HEK293 (cell line): ENCODE data around the gene DYRK4.

Experiments used
- CTCF ChIA-PET: fragments of 350-600 bp; formaldehyde crosslinking; extraction: SDS; loops from one replicate; lab custom pipeline; 2021; ENCODE audit warnings: antibody characterized with exemption; lab: Yijun Ruan, JAX
- POLR2A ChIA-PET: fragments of 300-600 bp; formaldehyde crosslinking; extraction: SDS; loops from one replicate; lab custom pipeline; 2020; ENCODE audit warnings: antibody characterized with exemption, inconsistent platforms; lab: Yijun Ruan, JAX
- H3K27ac ChIP-seq: fragments of 200-500 bp; sonication (Bioruptor generic); 2 replicates; pipeline ENCODE4 v1.5.1; 2014; ENCODE audit warnings: low read depth, low read length, control low read depth, inconsistent platforms; ENCODE audit errors: extremely low read depth
- H3K36me3 ChIP-seq, 2 experiments: fragments of 200-500 bp in 1 of 2; sonication (Bioruptor generic) in 1 of 2; 1 replicate in 1 of 2; 2 replicates in 1 of 2; pipeline ENCODE4 v1.5.1; 2014 to 2017; ENCODE audit warnings: inconsistent platforms in 2 of 2, low read length in 2 of 2; ENCODE audit not compliant: control insufficient read depth in 2 of 2, insufficient read depth in 1 of 2
- H3K4me1 ChIP-seq: fragments of 200-500 bp; sonication (Bioruptor generic); 2 replicates; pipeline ENCODE4 v1.5.1; 2014; ENCODE audit warnings: mild to moderate bottlenecking, low read length, inconsistent platforms; ENCODE audit not compliant: control insufficient read depth, insufficient read depth
- H3K4me3 ChIP-seq: 2 replicates; pipeline ENCODE4 v1.5.1; 2011; ENCODE audit warnings: low read depth, mild to moderate bottlenecking, control low read depth, low read length, moderate library complexity
- H3K9me3 ChIP-seq: fragments of 200-500 bp; sonication (Bioruptor generic); 2 replicates; pipeline ENCODE4 v1.5.1; 2014; ENCODE audit warnings: low read depth, low read length, inconsistent platforms; ENCODE audit not compliant: control insufficient read depth, insufficient read depth
- KLF9 ChIP-seq: fragments of 450-650 bp; formaldehyde crosslinking; IDR thresholded peaks from 2 replicates; pipeline ENCODE4 v1.5.1; 2016; ENCODE audit warnings: missing biosample characterization, missing genetic modification characterization, low read depth
- MYNN ChIP-seq: fragments of 450-650 bp; formaldehyde crosslinking; IDR thresholded peaks from 2 replicates; pipeline ENCODE4 v1.5.1; 2016; ENCODE audit warnings: missing biosample characterization, missing genetic modification characterization, borderline replicate concordance
- OVOL3 ChIP-seq: fragments of 450-650 bp; formaldehyde crosslinking; IDR thresholded peaks from 2 replicates; pipeline ENCODE4 v1.5.1; 2016; ENCODE audit warnings: missing biosample characterization, missing genetic modification characterization
- ZBTB17 ChIP-seq: fragments of 450-650 bp; formaldehyde crosslinking; IDR thresholded peaks from 2 replicates; pipeline ENCODE4 v1.5.1; 2016; ENCODE audit warnings: missing biosample characterization, missing genetic modification characterization
- ZFP3 ChIP-seq: fragments of 450-650 bp; formaldehyde crosslinking; IDR thresholded peaks from 2 replicates; pipeline ENCODE4 v1.5.1; 2016; ENCODE audit warnings: low read depth, missing biosample characterization, missing genetic modification characterization
- ZNF132 ChIP-seq: fragments of 450-650 bp; formaldehyde crosslinking; IDR thresholded peaks from 2 replicates; pipeline ENCODE4 v1.5.1; 2017; ENCODE audit warnings: missing biosample characterization, missing genetic modification characterization, borderline replicate concordance
- ZNF140 ChIP-seq: fragments of 450-650 bp; formaldehyde crosslinking; IDR thresholded peaks from 2 replicates; pipeline ENCODE4 v1.5.1; 2016; ENCODE audit warnings: missing biosample characterization, missing genetic modification characterization
- ZNF16 ChIP-seq: fragments of 450-650 bp; formaldehyde crosslinking; IDR thresholded peaks from 2 replicates; pipeline ENCODE4 v1.5.1; 2016; ENCODE audit warnings: low read depth, missing biosample characterization, missing genetic modification characterization
- ZNF311 ChIP-seq: fragments of 450-650 bp; formaldehyde crosslinking; IDR thresholded peaks from 2 replicates; pipeline ENCODE4 v1.5.1; 2017; ENCODE audit warnings: missing biosample characterization, missing genetic modification characterization, borderline replicate concordance
- ZNF354C ChIP-seq: fragments of 450-650 bp; formaldehyde crosslinking; IDR thresholded peaks from 2 replicates; pipeline ENCODE4 v1.5.1; 2016; ENCODE audit warnings: missing biosample characterization, missing genetic modification characterization, low read depth, borderline replicate concordance
- ZNF398 ChIP-seq: fragments of 450-650 bp; formaldehyde crosslinking; IDR thresholded peaks from 2 replicates; pipeline ENCODE4 v1.5.1; 2017; ENCODE audit warnings: missing biosample characterization, missing genetic modification characterization
- ZNF48 ChIP-seq: fragments of 450-650 bp; formaldehyde crosslinking; IDR thresholded peaks from 2 replicates; pipeline ENCODE4 v1.5.1; 2016; ENCODE audit warnings: missing biosample characterization, missing genetic modification characterization
- ZNF560 ChIP-seq: fragments of 450-650 bp; formaldehyde crosslinking; IDR thresholded peaks from 2 replicates; pipeline ENCODE4 v1.5.1; 2017; ENCODE audit warnings: missing biosample characterization, missing genetic modification characterization, borderline replicate concordance
- ZNF677 ChIP-seq: fragments of 450-650 bp; IDR thresholded peaks from 2 replicates; pipeline ENCODE4 v1.5.0; 2018; ENCODE audit warnings: missing biosample characterization, mild to moderate bottlenecking, missing genetic modification characterization, moderate library complexity
- ZNF701 ChIP-seq: fragments of 450-650 bp; formaldehyde crosslinking; IDR thresholded peaks from 2 replicates; pipeline ENCODE4 v1.5.1; 2016; ENCODE audit warnings: missing biosample characterization, missing genetic modification characterization
- ZNF747 ChIP-seq: fragments of 450-650 bp; formaldehyde crosslinking; IDR thresholded peaks from 2 replicates; pipeline ENCODE4 v1.5.1; 2016; ENCODE audit warnings: missing biosample characterization, missing genetic modification characterization
- ZNF76 ChIP-seq: fragments of 450-650 bp; formaldehyde crosslinking; IDR thresholded peaks from 2 replicates; pipeline ENCODE4; 2016; ENCODE audit warnings: low read depth, missing biosample characterization, missing genetic modification characterization, borderline replicate concordance
- ZNF792 ChIP-seq: fragments of 450-650 bp; formaldehyde crosslinking; IDR thresholded peaks from 2 replicates; pipeline ENCODE4 v1.5.1; 2016; ENCODE audit warnings: missing biosample characterization, missing genetic modification characterization
- TF ChIP-seq, protein P1 (sequence below): fragments of 450-650 bp; formaldehyde crosslinking; optimal IDR thresholded peaks from 2 replicates; pipeline ENCODE3; 2016; ENCODE audit warnings: missing biosample characterization, mild to moderate bottlenecking, missing genetic modification characterization
- TF ChIP-seq, protein P2 (sequence below): fragments of 450-650 bp; formaldehyde crosslinking; IDR thresholded peaks from 2 replicates; pipeline ENCODE4 v1.5.1; 2016; ENCODE audit warnings: missing biosample characterization, missing genetic modification characterization
- TF ChIP-seq, protein P3 (sequence below): fragments of 450-650 bp; formaldehyde crosslinking; IDR thresholded peaks from 2 replicates; pipeline ENCODE4 v1.5.1; 2016; ENCODE audit warnings: missing biosample characterization, missing genetic modification characterization
- TF ChIP-seq, protein P4 (sequence below): fragments of 450-650 bp; formaldehyde crosslinking; IDR thresholded peaks from 2 replicates; pipeline ENCODE4 v1.5.1; 2016; ENCODE audit warnings: missing biosample characterization, missing genetic modification characterization
- TF ChIP-seq, protein P5 (sequence below): fragments of 450-650 bp; formaldehyde crosslinking; IDR thresholded peaks from 2 replicates; pipeline ENCODE4 v1.5.1; 2016; ENCODE audit warnings: missing biosample characterization, missing genetic modification characterization, low read depth

The DYRK4 gene

DNA sequence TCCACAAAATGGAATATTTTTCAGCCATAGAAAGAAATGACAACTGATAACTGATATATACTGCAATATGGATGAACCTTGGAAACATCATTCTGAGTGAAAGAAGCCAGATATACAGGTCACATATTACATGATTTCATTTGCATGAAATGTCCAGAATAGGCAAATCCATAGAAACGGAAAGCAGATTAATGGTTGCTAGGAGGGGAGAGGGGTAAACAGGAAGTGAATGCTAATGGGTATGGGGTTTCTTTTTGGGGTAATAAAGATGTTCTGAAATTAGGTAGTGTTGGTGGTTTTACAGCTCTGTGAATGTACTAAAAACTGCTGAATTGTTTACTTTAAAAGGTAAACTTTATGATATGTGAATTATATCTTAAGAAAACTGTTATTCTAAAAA is 16.8 kb upstream of the DYRK4 start (continued):
- TF ChIP-seq, protein P1, sequence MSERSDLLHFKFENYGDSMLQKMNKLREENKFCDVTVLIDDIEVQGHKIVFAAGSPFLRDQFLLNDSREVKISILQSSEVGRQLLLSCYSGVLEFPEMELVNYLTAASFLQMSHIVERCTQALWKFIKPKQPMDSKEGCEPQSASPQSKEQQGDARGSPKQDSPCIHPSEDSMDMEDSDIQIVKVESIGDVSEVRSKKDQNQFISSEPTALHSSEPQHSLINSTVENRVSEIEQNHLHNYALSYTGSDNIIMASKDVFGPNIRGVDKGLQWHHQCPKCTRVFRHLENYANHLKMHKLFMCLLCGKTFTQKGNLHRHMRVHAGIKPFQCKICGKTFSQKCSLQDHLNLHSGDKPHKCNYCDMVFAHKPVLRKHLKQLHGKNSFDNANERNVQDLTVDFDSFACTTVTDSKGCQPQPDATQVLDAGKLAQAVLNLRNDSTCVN (tag by site-specific recombination): no peak
- TF ChIP-seq ZFP3 (tag by site-specific recombination): no peak
- TF ChIP-seq OVOL3 (tag by site-specific recombination): no peak
- TF ChIP-seq ZNF354C (tag by site-specific recombination): no peak
- no peak for TF ChIP-seq ZNF677 (tag by site-specific recombination)
- TF ChIP-seq ZNF560: no peak
- TF ChIP-seq ZNF76 (tag by site-specific recombination): no peak
- TF ChIP-seq, protein P2, sequence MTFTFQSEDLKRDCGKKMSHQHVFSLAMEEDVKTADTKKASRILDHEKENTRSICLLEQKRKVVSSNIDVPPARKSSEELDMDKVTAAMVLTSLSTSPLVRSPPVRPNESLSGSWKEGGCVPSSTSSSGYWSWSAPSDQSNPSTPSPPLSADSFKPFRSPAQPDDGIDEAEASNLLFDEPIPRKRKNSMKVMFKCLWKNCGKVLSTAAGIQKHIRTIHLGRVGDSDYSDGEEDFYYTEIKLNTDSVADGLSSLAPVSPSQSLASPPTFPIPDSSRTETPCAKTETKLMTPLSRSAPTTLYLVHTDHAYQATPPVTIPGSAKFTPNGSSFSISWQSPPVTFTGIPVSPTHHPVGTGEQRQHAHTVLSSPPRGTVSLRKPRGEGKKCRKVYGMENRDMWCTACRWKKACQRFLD (tag by site-specific recombination): no peak
- no peak for TF ChIP-seq ZNF48 (tag by site-specific recombination)
- no peak for TF ChIP-seq MYNN (tag by site-specific recombination)
- no peak for TF ChIP-seq ZNF398 (tag by site-specific recombination)
- TF ChIP-seq, protein P3, sequence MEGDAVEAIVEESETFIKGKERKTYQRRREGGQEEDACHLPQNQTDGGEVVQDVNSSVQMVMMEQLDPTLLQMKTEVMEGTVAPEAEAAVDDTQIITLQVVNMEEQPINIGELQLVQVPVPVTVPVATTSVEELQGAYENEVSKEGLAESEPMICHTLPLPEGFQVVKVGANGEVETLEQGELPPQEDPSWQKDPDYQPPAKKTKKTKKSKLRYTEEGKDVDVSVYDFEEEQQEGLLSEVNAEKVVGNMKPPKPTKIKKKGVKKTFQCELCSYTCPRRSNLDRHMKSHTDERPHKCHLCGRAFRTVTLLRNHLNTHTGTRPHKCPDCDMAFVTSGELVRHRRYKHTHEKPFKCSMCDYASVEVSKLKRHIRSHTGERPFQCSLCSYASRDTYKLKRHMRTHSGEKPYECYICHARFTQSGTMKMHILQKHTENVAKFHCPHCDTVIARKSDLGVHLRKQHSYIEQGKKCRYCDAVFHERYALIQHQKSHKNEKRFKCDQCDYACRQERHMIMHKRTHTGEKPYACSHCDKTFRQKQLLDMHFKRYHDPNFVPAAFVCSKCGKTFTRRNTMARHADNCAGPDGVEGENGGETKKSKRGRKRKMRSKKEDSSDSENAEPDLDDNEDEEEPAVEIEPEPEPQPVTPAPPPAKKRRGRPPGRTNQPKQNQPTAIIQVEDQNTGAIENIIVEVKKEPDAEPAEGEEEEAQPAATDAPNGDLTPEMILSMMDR: no peak

DNA sequence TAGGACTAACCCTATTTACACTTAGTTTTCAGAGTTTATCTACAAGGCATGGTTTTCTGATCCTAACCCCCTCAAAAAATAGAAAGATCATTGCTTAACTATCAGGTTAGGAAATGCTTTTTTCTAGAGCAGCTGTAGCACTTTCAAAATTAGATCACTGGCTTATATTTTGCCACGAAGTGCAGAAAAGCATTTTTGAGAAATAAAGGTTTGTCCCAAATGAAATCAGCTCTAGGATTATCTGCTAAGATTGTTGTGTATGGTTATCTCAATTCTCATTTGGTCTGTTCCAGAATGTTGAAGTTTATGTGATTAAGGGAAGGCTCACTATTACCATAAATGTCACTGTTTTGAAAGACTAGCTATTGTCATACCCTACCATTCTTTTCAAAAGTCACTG is 9.8 kb upstream of the DYRK4 start:
- TF ChIP-seq KLF9 (tag by site-specific recombination) (no peak), ZNF311 (tag by site-specific recombination) (no peak), ZNF747 (tag by site-specific recombination) (no peak), ZNF132 (tag by site-specific recombination) (no peak), ZNF16 (tag by site-specific recombination) (no peak), ZNF140 (no peak), ZNF701 (no peak), ZNF792 (no peak), ZBTB17 (tag by site-specific recombination) (no peak)
- TF ChIP-seq, protein P4, sequence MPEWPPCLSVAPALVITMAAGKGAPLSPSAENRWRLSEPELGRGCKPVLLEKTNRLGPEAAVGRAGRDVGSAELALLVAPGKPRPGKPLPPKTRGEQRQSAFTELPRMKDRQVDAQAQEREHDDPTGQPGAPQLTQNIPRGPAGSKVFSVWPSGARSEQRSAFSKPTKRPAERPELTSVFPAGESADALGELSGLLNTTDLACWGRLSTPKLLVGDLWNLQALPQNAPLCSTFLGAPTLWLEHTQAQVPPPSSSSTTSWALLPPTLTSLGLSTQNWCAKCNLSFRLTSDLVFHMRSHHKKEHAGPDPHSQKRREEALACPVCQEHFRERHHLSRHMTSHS (tag by site-specific recombination): no peak
- TF ChIP-seq, protein P5, sequence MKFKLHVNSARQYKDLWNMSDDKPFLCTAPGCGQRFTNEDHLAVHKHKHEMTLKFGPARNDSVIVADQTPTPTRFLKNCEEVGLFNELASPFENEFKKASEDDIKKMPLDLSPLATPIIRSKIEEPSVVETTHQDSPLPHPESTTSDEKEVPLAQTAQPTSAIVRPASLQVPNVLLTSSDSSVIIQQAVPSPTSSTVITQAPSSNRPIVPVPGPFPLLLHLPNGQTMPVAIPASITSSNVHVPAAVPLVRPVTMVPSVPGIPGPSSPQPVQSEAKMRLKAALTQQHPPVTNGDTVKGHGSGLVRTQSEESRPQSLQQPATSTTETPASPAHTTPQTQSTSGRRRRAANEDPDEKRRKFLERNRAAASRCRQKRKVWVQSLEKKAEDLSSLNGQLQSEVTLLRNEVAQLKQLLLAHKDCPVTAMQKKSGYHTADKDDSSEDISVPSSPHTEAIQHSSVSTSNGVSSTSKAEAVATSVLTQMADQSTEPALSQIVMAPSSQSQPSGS (tag by site-specific recombination): no peak
- no peaks in the 10 kb centered on the region for H3K9me3 ChIP-seq
- ChIA-PET POLR2A (interaction anchor here (0.9 kb wide), 1 partner anchor 10 kb away, joined by 4 read pairs; no protein-coding TSS in a partner anchor), CTCF (interaction anchor here (0.6 kb wide), 1 partner anchor 531 kb away, joined by 3 read pairs; no protein-coding TSS in a partner anchor)
- H3K4me1 ChIP-seq: no peaks in the 10 kb centered on the region
- H3K4me3 ChIP-seq: no peak overlapping the region
- H3K36me3 ChIP-seq: peaks cover 52 to 86% of the 10 kb centered on the region in 2 experiments
- H3K27ac ChIP-seq: no peak overlapping the region
